Stomach (tissue), 9 donors: ENCODE results near the gene CLEC16A. TPM values are rescaled to one million over a fixed set of nuclear protein-coding genes. Genes with fewer than 3 reads are reported as not detected.
A peak's percentile ranks its signal among the peaks of the same experiment; 100 is the strongest.

ENCODE experiments used
- DNase-seq, 2 donors: peaks; one replicate each; pipeline versions ENCODE4 v3.0.0 to v3.0.0-alpha.2; 2013 to 2019
- H3K27ac ChIP-seq, 5 donors: fragments of 200-600 bp in 4 of 5; sonication (generic) in 4 of 5; one replicate each; pipeline ENCODE4 v1.5.1; 2013 to 2019; ENCODE audit warnings: mild to moderate bottlenecking in 1 of 5, moderate library complexity in 1 of 5
- H3K27me3 ChIP-seq, 3 donors: fragments of 200-600 bp; sonication (generic); one replicate each; pipeline ENCODE4 v1.5.1; 2017 to 2019; ENCODE audit warnings: mixed run types in 1 of 3
- H3K36me3 ChIP-seq, 4 donors: fragments of 200-600 bp; sonication (generic); 1 replicate in 3 of 4; 2 replicates in 1 of 4; pipeline ENCODE4 v1.5.1; 2016 to 2019
- H3K4me1 ChIP-seq, 4 donors: fragments of 200-600 bp; sonication (generic); one replicate each; pipeline ENCODE4 v1.5.1; 2016 to 2019
- H3K4me3 ChIP-seq, 4 donors: fragments of 200-600 bp; sonication (generic) in 3 of 4; one replicate each; pipeline ENCODE4 v1.5.1; 2016 to 2019; ENCODE audit warnings: mild to moderate bottlenecking in 1 of 4
- H3K9me3 ChIP-seq, 4 donors: fragments of 200-600 bp; sonication (generic); one replicate each; pipeline ENCODE4 v1.5.1; 2016 to 2019
- EP300 ChIP-seq: sonication (generic); formaldehyde crosslinking; IDR thresholded peaks from one replicate; pipeline ENCODE4 v1.6.1; 2017; ENCODE audit warnings: antibody characterized with exemption
- POLR2A ChIP-seq, 4 donors: fragments of 450-650 bp; IDR thresholded peaks; one replicate each; pipeline ENCODE4 v1.6.1; 2016; ENCODE audit warnings: antibody characterized with exemption in 4 of 4, control low read depth in 2 of 4, mild to moderate bottlenecking in 1 of 4, moderate library complexity in 1 of 4
- POLR2AphosphoS5 ChIP-seq, 3 donors: sonication (generic); formaldehyde crosslinking; IDR thresholded peaks; one replicate each; pipeline ENCODE4 v1.6.1; 2016; ENCODE audit warnings: antibody characterized with exemption in 3 of 3
- WGBS, 5 donors: extraction: QIAGEN DNeasy Blood & Tissue Kit in 3 of 5; methylation state at CpG; one replicate each; pipeline versions ENCODE4 v1.1.5 to v1.1.7; 2013 to 2018; 5-methylcytosine and 5-hydroxymethylcytosine counted together
- intact Hi-C: fragments of 100-400 bp; cut with DNase I; formaldehyde crosslinking; loops from one replicate; pipeline ENCODE4 v1.15.1; 2023; ENCODE audit warnings: low total_unique reads
- polyA plus RNA-seq, 3 donors: library from polyadenylated mRNA; stranded (reverse); fragments of 200-250 nt; gene quantifications; one replicate each; pipeline ENCODE4 v1.2.3, GENCODE V29; 2013
- total RNA-seq, 5 donors: library from RNA; depleted of rRNA; stranded (reverse); fragments of >200 nt; gene quantifications; one replicate each; pipeline versions ENCODE4 v1.1.0 to v1.2.3, GENCODE V29; 2014 to 2016
- TF ChIP-seq, protein P1 (sequence below), 7 experiments: fragments of 450-650 bp in 4 of 7; fragments of 200-600 bp in 3 of 7; sonication (generic) in 3 of 7; IDR thresholded peaks; one replicate each; pipeline ENCODE4 v1.5.1; 2016 to 2019; ENCODE audit warnings: antibody characterized with exemption in 7 of 7, control low read depth in 2 of 7, mild to moderate bottlenecking in 1 of 7
- donor health status: healthy with polysubstance abuse.
- donor health status: Bipolar disorder and iron deficiency.
- donor health status: healthy.

Gene CLEC16A
- total and polyA plus RNA-seq, 8 donors = 5.8 to 176 (median 21.8) TPM

DNA sequence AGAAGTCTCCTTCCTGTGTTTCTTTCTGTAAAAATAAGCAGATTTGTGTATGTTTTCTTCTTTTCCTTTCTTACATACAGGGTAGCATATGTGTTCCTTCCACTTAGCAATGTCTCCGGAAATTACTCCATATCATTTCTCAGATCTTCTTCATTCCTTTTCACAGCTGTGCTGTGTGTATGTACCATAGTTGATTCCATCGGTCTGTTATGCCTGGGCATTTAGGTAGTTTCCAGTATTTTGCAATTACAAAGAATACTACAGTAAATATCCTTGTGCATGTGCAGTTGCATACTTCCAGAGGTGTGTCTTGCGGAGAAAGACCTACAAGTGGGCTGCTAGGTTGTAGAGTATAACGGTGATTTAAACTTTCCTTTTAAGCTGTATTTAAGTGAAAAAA is 69.8 kb downstream of the CLEC16A start:
- Histone ChIP-seq H3K4me3 (no peak overlapping the region), H3K4me1 (peaks cover 6 to 17% (median 15%) of the 10 kb centered on the region in 4 donors), H3K9me3 (no peaks in the 10 kb centered on the region), H3K36me3 (peaks cover 0 to 20% (median 10%) of the 10 kb centered on the region in 4 donors), H3K27ac (no peak overlapping the region), H3K27me3 (no peaks in the 10 kb centered on the region)
- no peak for DNase-seq
- TF ChIP-seq, protein P1, sequence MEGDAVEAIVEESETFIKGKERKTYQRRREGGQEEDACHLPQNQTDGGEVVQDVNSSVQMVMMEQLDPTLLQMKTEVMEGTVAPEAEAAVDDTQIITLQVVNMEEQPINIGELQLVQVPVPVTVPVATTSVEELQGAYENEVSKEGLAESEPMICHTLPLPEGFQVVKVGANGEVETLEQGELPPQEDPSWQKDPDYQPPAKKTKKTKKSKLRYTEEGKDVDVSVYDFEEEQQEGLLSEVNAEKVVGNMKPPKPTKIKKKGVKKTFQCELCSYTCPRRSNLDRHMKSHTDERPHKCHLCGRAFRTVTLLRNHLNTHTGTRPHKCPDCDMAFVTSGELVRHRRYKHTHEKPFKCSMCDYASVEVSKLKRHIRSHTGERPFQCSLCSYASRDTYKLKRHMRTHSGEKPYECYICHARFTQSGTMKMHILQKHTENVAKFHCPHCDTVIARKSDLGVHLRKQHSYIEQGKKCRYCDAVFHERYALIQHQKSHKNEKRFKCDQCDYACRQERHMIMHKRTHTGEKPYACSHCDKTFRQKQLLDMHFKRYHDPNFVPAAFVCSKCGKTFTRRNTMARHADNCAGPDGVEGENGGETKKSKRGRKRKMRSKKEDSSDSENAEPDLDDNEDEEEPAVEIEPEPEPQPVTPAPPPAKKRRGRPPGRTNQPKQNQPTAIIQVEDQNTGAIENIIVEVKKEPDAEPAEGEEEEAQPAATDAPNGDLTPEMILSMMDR (IDR thresholded peaks at IDR 0.05) = no peak
- no peak for TF ChIP-seq POLR2A (IDR thresholded peaks at IDR 0.05)
- no peak for TF ChIP-seq EP300
- TF ChIP-seq POLR2AphosphoS5 (IDR thresholded peaks at IDR 0.05) = no peak
- intact Hi-C loops = no loop called here
- 85 to 89% (median 85%) methylated on average over 4 of the region's 4 CpGs for WGBS, 5 donors

- TF ChIP-seq, protein P1 (IDR thresholded peaks at IDR 0.05) = no peak
- TF ChIP-seq POLR2AphosphoS5 (IDR thresholded peaks at IDR 0.05) (no peak), EP300 (no peak), POLR2A (IDR thresholded peaks at IDR 0.05) (no peak)
- DNase-seq = no peak
- H3K4me1 ChIP-seq = peaks cover 6 to 17% (median 15%) of the 10 kb centered on the region in 4 donors
- 86 to 95% (median 92%) methylated on average over 6 of the region's 6 CpGs for WGBS, 5 donors
- no peaks in the 10 kb centered on the region for H3K27me3 ChIP-seq
- intact Hi-C loops = no loop called here
- peak overlapping the region in 2 of 5 donors; percentile 18 to 26 for H3K27ac ChIP-seq
- H3K36me3 ChIP-seq = peaks cover 3 to 14% (median 10%) of the 10 kb centered on the region in 4 donors
- no peaks in the 10 kb centered on the region for H3K9me3 ChIP-seq
- no peak overlapping the region for H3K4me3 ChIP-seq
These were observed 70.7 kb downstream of the CLEC16A start for GRCh38 chr16:11015076-11015475.

GRCh38 chr16:11015607-11016006 is 71.2 kb downstream of the CLEC16A start:
- Histone ChIP-seq H3K4me3 (no peak overlapping the region), H3K27ac (peak overlapping the region in 2 of 5 donors; percentile 18 to 26), H3K4me1 (peaks cover 6 to 17% (median 15%) of the 10 kb centered on the region in 4 donors), H3K27me3 (no peaks in the 10 kb centered on the region), H3K36me3 (peaks cover 8 to 19% (median 14%) of the 10 kb centered on the region in 4 donors), H3K9me3 (no peaks in the 10 kb centered on the region)
- no peak for DNase-seq
- TF ChIP-seq EP300 = no peak
- TF ChIP-seq, protein P1 (IDR thresholded peaks at IDR 0.05) = no peak
- no peak for TF ChIP-seq POLR2AphosphoS5 (IDR thresholded peaks at IDR 0.05)
- no peak for TF ChIP-seq POLR2A (IDR thresholded peaks at IDR 0.05)
- intact Hi-C loops = no loop called here
- WGBS, 5 donors = 89 to 95% (median 91%) methylated on average over 5 of the region's 5 CpGs

GRCh38 chr16:11016524-11016988 is 72.2 kb downstream of the CLEC16A start:
- 42 to 59% (median 50%) methylated on average over 1 to 3 of the region's 3 CpGs for WGBS, 5 donors
- Histone ChIP-seq H3K36me3 (peaks cover 15 to 23% (median 19%) of the 10 kb centered on the region in 4 donors), H3K4me1 (peaks cover 6 to 17% (median 15%) of the 10 kb centered on the region in 4 donors), H3K27me3 (no peaks in the 10 kb centered on the region), H3K4me3 (no peak overlapping the region), H3K27ac (peak overlapping the region; percentile 31 to 46 (median 37)), H3K9me3 (no peaks in the 10 kb centered on the region)
- DNase-seq = peak in 1 of 2 donors; percentile 48
- intact Hi-C loops = no loop called here
- peak in 1 of 3 donors; percentile 28 for TF ChIP-seq POLR2AphosphoS5 (IDR thresholded peaks at IDR 0.05)
- no peak for TF ChIP-seq POLR2A (IDR thresholded peaks at IDR 0.05)

- WGBS, 5 donors = 18 to 38% (median 28%) methylated on average over 5 to 9 of the region's 9 CpGs
- intact Hi-C loops = no loop called here
- peak; percentile 57 to 78 for DNase-seq
- Histone ChIP-seq H3K36me3 (peaks cover 16 to 25% (median 21%) of the 10 kb centered on the region in 4 donors), H3K9me3 (no peaks in the 10 kb centered on the region), H3K4me1 (peaks cover 6 to 17% (median 15%) of the 10 kb centered on the region in 4 donors), H3K27me3 (no peaks in the 10 kb centered on the region), H3K4me3 (no peak overlapping the region), H3K27ac (peak overlapping the region; percentile 31 to 46 (median 36))
- TF ChIP-seq, protein P1 (IDR thresholded peaks at IDR 0.05) = no peak
- TF ChIP-seq POLR2AphosphoS5 (IDR thresholded peaks at IDR 0.05) = peak in 1 of 3 donors; percentile 11
These were observed 72.6 kb downstream of the CLEC16A start for GRCh38 chr16:11016993-11017392.
